ENCODE data around the gene RHEX.

Gene RHEX

DNA sequence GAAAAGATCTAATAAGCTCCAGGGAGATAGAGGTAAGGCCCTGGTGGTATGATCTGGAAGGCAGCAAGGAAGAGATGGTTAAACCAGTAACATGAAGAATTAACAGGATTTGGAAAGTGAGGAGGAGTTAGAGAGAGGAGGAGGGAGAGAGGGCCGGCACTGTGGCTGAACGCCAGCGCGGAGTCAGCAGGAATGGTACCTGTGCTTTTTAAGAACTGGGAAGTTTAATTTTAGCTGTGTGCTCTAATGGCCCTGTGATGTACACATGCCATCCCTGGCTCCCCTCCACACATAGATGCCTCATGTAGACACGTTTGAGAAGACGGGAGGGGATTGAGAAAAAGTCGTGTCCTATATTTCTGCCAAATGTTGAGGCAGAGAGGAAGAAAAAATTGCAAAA lies 78.1 kb downstream of the RHEX start:
- TF ChIP-seq, protein P1, sequence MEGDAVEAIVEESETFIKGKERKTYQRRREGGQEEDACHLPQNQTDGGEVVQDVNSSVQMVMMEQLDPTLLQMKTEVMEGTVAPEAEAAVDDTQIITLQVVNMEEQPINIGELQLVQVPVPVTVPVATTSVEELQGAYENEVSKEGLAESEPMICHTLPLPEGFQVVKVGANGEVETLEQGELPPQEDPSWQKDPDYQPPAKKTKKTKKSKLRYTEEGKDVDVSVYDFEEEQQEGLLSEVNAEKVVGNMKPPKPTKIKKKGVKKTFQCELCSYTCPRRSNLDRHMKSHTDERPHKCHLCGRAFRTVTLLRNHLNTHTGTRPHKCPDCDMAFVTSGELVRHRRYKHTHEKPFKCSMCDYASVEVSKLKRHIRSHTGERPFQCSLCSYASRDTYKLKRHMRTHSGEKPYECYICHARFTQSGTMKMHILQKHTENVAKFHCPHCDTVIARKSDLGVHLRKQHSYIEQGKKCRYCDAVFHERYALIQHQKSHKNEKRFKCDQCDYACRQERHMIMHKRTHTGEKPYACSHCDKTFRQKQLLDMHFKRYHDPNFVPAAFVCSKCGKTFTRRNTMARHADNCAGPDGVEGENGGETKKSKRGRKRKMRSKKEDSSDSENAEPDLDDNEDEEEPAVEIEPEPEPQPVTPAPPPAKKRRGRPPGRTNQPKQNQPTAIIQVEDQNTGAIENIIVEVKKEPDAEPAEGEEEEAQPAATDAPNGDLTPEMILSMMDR (IDR thresholded peaks at IDR 0.05; ENCODE audit: insufficient read depth, low read depth, low read length, missing control alignments): no peak
- no peak overlapping the region for H3K4me3 ChIP-seq (ENCODE audit: low read depth, low read length)
- no peak for DNase-seq (ENCODE audit: low read depth)

DNA sequence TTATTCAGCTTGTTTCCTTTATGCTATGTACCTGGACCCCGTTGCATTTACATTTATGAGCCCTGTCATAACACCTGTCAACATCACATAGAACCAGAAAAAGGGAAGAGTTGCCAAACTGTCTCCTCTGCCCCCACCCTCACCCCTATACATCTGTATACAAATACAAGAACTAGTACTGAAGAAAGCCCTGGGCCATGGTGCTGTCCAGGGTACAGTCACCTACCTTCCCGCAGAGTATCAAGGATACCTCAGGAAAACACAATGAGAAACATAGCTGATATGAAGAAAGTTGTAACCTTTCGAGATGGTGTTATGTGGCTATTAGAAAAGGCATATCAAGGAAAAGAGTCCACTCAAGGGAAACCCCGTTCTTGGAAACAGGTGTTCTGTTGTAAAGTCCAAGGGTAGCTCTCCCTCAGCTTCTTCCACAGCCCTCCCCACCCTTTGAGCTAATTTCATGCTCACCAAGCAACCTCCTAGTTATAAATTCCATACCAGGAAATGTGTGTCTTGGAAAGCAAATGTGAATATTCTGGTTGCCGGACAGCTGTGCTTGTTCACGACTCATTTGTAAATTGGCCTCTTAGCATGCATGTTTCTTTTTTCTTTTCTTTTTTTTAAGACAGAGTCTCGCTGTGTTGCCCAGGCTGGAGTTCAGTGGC lies 80.9 kb downstream of the RHEX start:
- TF ChIP-seq, protein P1 (IDR thresholded peaks at IDR 0.05; ENCODE audit: insufficient read depth, low read depth, low read length, missing control alignments): no peak
- no peak overlapping the region for H3K4me3 ChIP-seq (ENCODE audit: low read depth, low read length)
- DNase-seq (ENCODE audit: low read depth): no peak

DNA sequence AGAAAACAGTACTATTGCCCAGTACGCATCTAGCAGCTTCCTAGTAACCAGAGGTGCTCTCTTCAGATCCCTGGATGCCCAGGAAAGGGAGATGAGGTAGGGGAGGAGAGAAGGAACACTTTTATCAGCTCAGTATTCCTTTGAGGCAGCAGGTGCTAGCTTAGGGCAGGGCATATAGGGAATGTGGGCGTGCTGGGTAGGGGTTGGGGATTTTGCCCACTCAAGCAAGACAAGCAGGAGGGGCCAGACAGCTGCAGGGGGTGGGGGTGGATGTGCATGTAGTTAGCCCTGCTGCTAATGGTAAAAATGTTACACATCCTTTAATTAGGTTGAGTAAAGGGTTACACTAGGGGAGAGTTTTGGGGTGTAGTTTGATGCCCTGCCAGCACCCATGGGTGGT lies 82.3 kb downstream of the RHEX start:
- H3K4me3 ChIP-seq (ENCODE audit: low read depth, low read length): no peak overlapping the region
- TF ChIP-seq, protein P1 (IDR thresholded peaks at IDR 0.05; ENCODE audit: insufficient read depth, low read depth, low read length, missing control alignments): no peak
- DNase-seq (ENCODE audit: low read depth): no peak

DNA sequence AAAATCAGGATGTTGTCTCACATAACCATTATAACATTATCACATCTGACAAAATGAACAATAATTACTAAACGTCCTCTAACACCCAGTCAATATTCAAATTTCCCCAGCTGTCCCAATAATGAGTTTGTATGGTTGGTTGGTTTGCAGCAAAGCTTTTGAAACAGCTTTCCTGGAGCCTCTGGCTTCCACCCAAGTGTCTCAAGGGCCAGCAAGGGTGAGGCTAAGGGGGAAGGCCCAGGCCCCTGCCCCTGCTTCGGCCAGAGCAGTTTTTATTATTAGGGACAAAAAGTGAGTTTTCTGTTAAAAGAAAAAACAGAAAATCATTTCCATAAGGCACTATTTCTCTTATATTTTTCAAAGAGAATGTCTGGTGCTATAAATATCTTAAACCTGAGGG lies 83.3 kb downstream of the RHEX start:
- no peak for DNase-seq (ENCODE audit: low read depth)
- H3K4me3 ChIP-seq (ENCODE audit: low read depth, low read length): no peak overlapping the region
- TF ChIP-seq, protein P1 (IDR thresholded peaks at IDR 0.05; ENCODE audit: insufficient read depth, low read depth, low read length, missing control alignments): no peak

DNA sequence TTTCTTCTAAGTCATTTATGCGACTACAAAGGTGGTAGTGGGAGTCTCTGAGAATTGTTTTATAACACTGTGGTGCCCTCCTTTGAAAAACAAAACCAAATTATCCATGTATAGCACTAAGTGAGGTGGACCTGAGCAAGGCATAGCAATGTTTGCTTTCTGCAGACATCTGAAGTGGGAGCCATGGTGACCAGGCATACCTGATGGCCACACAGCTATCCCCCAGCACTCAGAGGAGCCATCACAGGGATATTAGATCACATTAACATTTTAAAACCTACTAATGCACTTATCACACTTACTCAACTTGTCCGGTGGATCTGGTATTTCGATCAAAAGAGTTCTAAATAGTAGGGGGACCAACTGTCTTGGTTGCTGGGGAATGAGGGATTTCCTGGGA lies 89.0 kb downstream of the RHEX start:
- DNase-seq (ENCODE audit: low read depth): no peak
- TF ChIP-seq, protein P1 (IDR thresholded peaks at IDR 0.05; ENCODE audit: insufficient read depth, low read depth, low read length, missing control alignments): no peak
- no peak overlapping the region for H3K4me3 ChIP-seq (ENCODE audit: low read depth, low read length)

DNA sequence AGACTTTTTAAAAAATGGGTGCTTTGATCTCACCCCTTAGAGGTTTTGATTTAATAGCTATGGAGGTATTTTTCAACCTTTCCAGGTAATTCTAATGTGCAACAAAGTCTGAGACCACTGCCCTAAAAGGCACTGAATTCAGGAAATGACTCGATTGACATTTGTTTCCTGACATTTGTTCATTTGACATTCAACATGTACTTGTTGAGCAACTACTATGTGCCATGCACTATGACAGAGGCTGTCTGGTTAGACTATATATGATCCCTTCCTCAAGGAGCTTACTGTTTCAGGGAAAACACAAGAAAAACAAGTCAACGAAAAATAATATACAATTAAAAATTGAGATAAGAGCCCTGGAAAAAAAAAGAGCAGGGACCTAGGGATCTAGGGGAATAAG lies 89.8 kb downstream of the RHEX start:
- H3K4me3 ChIP-seq (ENCODE audit: low read depth, low read length): no peak overlapping the region
- TF ChIP-seq, protein P1 (IDR thresholded peaks at IDR 0.05; ENCODE audit: insufficient read depth, low read depth, low read length, missing control alignments): no peak
- DNase-seq (ENCODE audit: low read depth): no peak

DNA sequence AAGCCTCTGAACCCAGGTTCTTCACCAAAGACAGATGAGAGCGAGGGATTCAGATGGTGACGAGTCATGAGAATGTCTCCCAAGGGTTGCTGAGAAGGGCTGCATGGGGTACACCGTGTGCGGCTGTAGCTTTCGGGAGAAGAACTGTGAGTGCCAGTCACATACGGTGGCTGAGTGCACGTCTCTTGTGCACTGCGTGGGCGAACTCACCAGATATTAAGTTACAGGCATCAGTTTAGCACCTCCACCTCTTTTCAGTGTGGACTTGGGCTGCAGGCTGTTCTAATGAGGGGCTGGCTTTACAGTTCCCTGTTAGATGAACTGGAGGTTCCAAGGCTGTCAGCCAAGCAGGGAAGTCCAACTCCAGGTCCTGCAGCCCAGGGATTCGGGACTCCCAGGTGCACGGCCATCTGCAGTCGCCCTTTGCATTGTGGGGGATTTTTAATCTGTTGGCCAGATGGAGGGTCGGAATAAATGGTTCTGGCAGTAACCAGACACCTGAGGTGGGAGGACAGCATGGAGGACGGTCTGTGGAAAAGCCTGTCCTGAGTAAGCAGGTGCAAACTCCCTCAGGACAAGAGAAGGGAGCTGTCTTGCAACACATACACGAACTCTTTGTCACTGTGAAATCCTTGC lies 90.7 kb downstream of the RHEX start:
- H3K4me3 ChIP-seq (ENCODE audit: low read depth, low read length): no peak overlapping the region
- DNase-seq (ENCODE audit: low read depth): no peak
- TF ChIP-seq, protein P1 (IDR thresholded peaks at IDR 0.05; ENCODE audit: insufficient read depth, low read depth, low read length, missing control alignments): no peak
